Fibroblast of the conjunctiva (primary cell): ENCODE results near the gene JKAMP.

ENCODE experiments used
- DNase-seq: peaks from one replicate; pipeline ENCODE4 v3.0.0-alpha.2; 2010; ENCODE audit warnings: low read depth

Gene JKAMP

DNA sequence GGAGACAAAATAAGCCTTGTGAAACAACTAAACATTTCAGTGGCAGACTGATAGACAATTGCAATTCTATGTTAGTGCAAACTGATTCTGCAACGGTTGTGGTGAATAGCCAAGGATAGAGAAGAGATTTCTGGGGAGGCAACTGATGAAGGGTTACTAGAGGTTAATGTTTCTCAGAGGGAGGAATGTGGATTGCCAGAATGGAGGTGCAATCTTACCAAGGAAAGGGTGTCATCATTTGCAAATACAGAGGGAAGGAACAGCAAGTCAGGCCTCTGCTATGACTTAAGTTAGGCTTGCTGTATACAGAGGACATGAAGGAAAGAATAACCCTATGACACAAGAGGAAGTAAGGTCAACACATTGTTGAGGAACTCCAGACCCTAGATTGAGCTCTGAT lies 56.5 kb downstream of the JKAMP start:
- no peak for DNase-seq

DNA sequence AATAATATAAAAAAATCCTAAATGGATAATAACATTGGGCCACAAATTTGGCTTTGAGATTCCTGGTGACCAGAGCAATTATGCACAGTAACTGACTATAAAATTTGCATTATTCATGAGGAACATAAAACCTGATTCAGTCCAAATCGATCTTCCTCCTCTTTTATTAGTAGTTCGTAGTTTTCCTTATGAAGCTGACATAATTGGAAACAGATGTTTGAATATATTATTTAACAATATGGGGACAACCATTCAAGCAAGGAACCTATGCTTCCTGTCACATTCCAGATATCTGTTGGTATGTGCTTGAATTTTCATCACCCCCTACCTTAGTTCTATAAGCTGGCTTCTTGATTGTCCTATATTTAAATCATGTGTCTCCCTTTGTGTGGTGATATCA lies 57.4 kb downstream of the JKAMP start:
- no peak for DNase-seq

DNA sequence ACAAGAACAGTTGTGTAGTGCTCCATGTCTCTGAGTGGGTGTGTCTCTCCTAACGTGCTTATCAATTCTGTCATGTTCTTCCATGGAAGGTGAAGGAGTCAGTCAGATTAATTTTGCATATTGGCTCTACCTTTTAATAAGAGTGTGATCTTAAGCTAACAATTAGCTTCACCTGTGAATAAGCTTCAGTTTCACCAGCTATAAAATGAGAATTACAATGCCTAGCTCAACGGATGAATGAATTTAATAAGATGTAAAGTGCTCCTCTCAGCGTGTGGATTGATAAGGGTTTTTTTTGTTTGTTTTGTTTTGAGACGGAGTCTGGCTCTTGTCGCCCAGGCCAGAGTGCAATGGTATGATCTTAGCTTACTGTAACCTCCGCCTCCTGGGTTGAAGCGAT lies 59.6 kb downstream of the JKAMP start:
- no peak for DNase-seq

DNA sequence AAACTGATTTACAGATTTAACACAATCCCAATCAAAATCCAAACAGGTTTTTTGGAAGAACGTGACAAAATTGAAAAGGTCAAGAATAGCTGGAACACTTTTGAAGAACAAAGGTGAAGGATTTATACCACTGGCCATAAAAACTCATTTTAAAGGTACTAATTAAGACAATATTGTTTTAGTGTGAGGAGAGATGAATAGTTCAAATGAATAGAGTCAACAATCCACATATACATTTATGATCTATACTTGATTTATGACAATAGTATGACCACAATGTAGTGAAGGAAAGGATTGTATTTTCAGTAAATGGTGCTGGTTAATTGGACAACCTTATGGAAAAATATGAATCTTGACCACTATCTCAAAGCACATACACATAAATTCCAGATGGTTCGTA lies 63.0 kb downstream of the JKAMP start:
- DNase-seq = no peak
